Liver (tissue), 9 donors: Measurements from ENCODE around the gene LTO1. TPM values are rescaled to one million over a fixed set of nuclear protein-coding genes. Genes with fewer than 3 reads are reported as not detected.

ENCODE experiments used
- DNase-seq: peaks from one replicate; pipeline ENCODE4 v3.0.0-alpha.2; 2017; ENCODE audit warnings: low spot score
- H3K27ac ChIP-seq, 2 donors: one replicate each; pipeline ENCODE4 v1.7.0; 2013; ENCODE audit warnings: inconsistent platforms in 2 of 2, low read length in 2 of 2, control low read depth in 1 of 2, low read depth in 1 of 2, mild to moderate bottlenecking in 1 of 2
- H3K27me3 ChIP-seq, 4 donors: one replicate each; pipeline versions ENCODE4 v1.6.1 to v1.7.0; 2013; ENCODE audit warnings: low read length in 3 of 4, inconsistent platforms in 1 of 4, mild to moderate bottlenecking in 1 of 4, moderate library complexity in 1 of 4; ENCODE audit not compliant: control insufficient read depth in 4 of 4, insufficient read depth in 4 of 4
- H3K36me3 ChIP-seq, 4 donors: one replicate each; pipeline versions ENCODE4 v1.6.1 to v1.7.0; 2013; ENCODE audit warnings: low read length in 3 of 4, mild to moderate bottlenecking in 3 of 4, low read depth in 1 of 4, moderate library complexity in 1 of 4; ENCODE audit not compliant: control insufficient read depth in 4 of 4, insufficient read depth in 3 of 4
- H3K4me1 ChIP-seq, 4 donors: one replicate each; pipeline versions ENCODE4 v1.6.1 to v1.7.0; 2013; ENCODE audit warnings: low read length in 3 of 4, mild to moderate bottlenecking in 3 of 4, moderate library complexity in 1 of 4; ENCODE audit not compliant: control insufficient read depth in 4 of 4, insufficient read depth in 4 of 4
- H3K4me3 ChIP-seq, 3 donors: one replicate each; pipeline versions ENCODE4 v1.6.1 to v1.7.0; 2013; ENCODE audit warnings: low read length in 3 of 3, control low read depth in 1 of 3, low read depth in 1 of 3, mild to moderate bottlenecking in 1 of 3
- H3K9ac ChIP-seq, 2 donors: one replicate each; pipeline ENCODE4 v1.7.0; 2013; ENCODE audit warnings: low read length in 2 of 2, mild to moderate bottlenecking in 2 of 2, moderate library complexity in 2 of 2, control low read depth in 1 of 2, low read depth in 1 of 2
- H3K9me3 ChIP-seq, 4 donors: one replicate each; pipeline versions ENCODE4 v1.6.1 to v1.7.0; 2013; ENCODE audit warnings: low read length in 3 of 4; ENCODE audit not compliant: control insufficient read depth in 4 of 4
- EGR1 ChIP-seq, 2 donors: IDR thresholded peaks; 2 replicates each; pipeline ENCODE4 v1.6.1; 2016 to 2018; ENCODE audit warnings: antibody characterized with exemption in 2 of 2, low read depth in 2 of 2
- FOXA1 ChIP-seq: IDR thresholded peaks from 2 replicates; pipeline ENCODE4 v1.6.1; 2016; ENCODE audit warnings: antibody characterized with exemption
- FOXA2 ChIP-seq: IDR thresholded peaks from 2 replicates; pipeline ENCODE4 v1.6.1; 2016; ENCODE audit warnings: antibody characterized with exemption
- MAX ChIP-seq: IDR thresholded peaks from 2 replicates; pipeline ENCODE4 v1.6.1; 2016; ENCODE audit warnings: antibody characterized with exemption
- NR2F2 ChIP-seq: IDR thresholded peaks from 2 replicates; pipeline ENCODE4 v1.6.1; 2016; ENCODE audit warnings: antibody characterized with exemption
- RAD21 ChIP-seq, 2 donors: IDR thresholded peaks; 2 replicates each; pipeline ENCODE4 v1.6.1; 2016; ENCODE audit warnings: antibody characterized with exemption in 2 of 2, mild to moderate bottlenecking in 2 of 2
- SP1 ChIP-seq: IDR thresholded peaks from 2 replicates; pipeline ENCODE4 v1.6.1; 2018; ENCODE audit warnings: antibody characterized with exemption, mild to moderate bottlenecking
- ZBTB33 ChIP-seq: IDR thresholded peaks from 2 replicates; pipeline ENCODE4 v1.6.1; 2016; ENCODE audit warnings: antibody characterized with exemption
- WGBS: extraction: QIAGEN DNeasy Blood & Tissue Kit; methylation state at CpG from one replicate; pipeline ENCODE4 v1.1.7; 2013; 5-methylcytosine and 5-hydroxymethylcytosine counted together
- polyA plus RNA-seq, 2 donors: library from polyadenylated mRNA; stranded (reverse) in 1 of 2; unstranded in 1 of 2; fragments of 200-250 nt in 1 of 2; fragments of >200 nt in 1 of 2; fragmentation: Nextera tagmentation in 1 of 2; extraction: Ambion mirVana in 1 of 2; gene quantifications; one replicate each; pipeline versions ENCODE4 v1.2.1 to v1.2.3, GENCODE V29; 2013 to 2015
- total RNA-seq, 2 donors: library from RNA; depleted of rRNA; stranded (reverse); fragments of >200 nt; gene quantifications; one replicate each; pipeline ENCODE4 v1.2.3, GENCODE V29; 2014
- TF ChIP-seq, protein P1 (sequence below): fragments of 150-350 bp; IDR thresholded peaks from 2 replicates; pipeline ENCODE4 v1.5.1; 2017; ENCODE audit warnings: improper control_type of control experiment, low read depth, low read length; ENCODE audit not compliant: missing input control
- TF ChIP-seq, protein P2 (sequence below): IDR thresholded peaks from 2 replicates; pipeline ENCODE4 v1.6.1; 2016; ENCODE audit warnings: antibody characterized with exemption
- donor health status: healthy.
- donor health status: healthy.
- donor health status: healthy.
- donor health status: healthy.
- donor health status: healthy.

Gene LTO1
- total and polyA plus RNA-seq, 4 donors: 4.9 to 12.3 (median 7.3) TPM

GRCh38 chr11:69647390-69647748 is 27.8 kb downstream of the LTO1 start (continued):
- TF ChIP-seq, protein P1, sequence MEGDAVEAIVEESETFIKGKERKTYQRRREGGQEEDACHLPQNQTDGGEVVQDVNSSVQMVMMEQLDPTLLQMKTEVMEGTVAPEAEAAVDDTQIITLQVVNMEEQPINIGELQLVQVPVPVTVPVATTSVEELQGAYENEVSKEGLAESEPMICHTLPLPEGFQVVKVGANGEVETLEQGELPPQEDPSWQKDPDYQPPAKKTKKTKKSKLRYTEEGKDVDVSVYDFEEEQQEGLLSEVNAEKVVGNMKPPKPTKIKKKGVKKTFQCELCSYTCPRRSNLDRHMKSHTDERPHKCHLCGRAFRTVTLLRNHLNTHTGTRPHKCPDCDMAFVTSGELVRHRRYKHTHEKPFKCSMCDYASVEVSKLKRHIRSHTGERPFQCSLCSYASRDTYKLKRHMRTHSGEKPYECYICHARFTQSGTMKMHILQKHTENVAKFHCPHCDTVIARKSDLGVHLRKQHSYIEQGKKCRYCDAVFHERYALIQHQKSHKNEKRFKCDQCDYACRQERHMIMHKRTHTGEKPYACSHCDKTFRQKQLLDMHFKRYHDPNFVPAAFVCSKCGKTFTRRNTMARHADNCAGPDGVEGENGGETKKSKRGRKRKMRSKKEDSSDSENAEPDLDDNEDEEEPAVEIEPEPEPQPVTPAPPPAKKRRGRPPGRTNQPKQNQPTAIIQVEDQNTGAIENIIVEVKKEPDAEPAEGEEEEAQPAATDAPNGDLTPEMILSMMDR: no peak
- TF ChIP-seq NR2F2 (no peak), FOXA2 (no peak), FOXA1 (no peak), MAX (no peak)

DNA sequence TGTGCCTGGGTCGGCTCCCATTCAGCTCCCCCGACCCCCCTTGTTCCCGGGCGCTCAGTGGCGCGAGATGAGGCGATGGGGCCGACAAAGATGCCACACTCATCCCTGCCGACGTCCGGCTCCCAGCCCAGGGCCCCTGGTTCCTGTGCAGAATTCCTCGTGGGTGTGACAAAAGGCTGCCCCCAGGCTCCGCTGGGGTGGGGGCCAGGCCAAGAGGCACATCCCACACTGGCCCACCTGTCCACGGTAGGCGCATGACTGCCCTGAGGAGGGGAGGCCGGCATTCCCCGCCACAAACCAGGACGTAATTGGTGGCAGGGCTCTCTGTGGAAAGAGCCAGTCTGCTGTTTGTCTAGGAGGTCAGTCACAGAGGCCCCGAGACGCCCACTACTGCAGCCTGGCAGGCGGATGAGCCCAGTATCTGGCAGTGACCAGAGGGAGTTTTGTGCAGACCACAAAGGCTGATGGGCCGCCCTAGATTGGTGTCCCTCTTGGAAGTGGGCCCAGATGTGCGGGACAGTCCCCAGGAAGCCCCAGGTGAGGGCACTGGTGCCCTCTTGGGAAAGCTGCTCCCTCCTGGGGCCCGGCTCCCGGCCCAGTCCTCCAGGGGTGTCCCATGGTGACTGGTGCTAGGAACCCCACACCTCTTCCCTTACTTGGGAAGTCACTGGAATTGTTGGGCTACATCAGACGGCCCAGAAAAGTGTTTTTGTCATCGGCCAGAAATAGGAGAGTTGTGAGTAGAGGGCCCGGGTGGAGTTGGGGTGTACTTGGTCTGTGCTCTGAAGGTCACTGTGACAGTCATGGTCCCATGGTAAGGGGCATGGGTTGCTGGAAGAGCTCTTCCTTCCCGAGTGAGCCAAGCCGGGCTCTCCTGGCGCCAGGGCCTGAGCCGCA is 28.4 kb downstream of the LTO1 start:
- peaks cover 9 to 18% (median 12%) of the 10 kb centered on the region in 4 donors for H3K4me1 ChIP-seq
- no peak overlapping the region for H3K9ac ChIP-seq
- no peak overlapping the region for H3K4me3 ChIP-seq
- TF ChIP-seq RAD21 (IDR thresholded peaks at IDR 0.05) (no peak), EGR1 (IDR thresholded peaks at IDR 0.05; ENCODE audit: low read depth in 2 of 2) (no peak)
- WGBS: 81% methylated on average over 32 of the region's 32 CpGs
- H3K27ac ChIP-seq: no peak overlapping the region
- DNase-seq: no peak
- no peaks in the 10 kb centered on the region for H3K9me3 ChIP-seq
- H3K36me3 ChIP-seq: peaks cover 23 to 39% (median 33%) of the 10 kb centered on the region in 4 donors
- H3K27me3 ChIP-seq: no peaks in the 10 kb centered on the region

DNA sequence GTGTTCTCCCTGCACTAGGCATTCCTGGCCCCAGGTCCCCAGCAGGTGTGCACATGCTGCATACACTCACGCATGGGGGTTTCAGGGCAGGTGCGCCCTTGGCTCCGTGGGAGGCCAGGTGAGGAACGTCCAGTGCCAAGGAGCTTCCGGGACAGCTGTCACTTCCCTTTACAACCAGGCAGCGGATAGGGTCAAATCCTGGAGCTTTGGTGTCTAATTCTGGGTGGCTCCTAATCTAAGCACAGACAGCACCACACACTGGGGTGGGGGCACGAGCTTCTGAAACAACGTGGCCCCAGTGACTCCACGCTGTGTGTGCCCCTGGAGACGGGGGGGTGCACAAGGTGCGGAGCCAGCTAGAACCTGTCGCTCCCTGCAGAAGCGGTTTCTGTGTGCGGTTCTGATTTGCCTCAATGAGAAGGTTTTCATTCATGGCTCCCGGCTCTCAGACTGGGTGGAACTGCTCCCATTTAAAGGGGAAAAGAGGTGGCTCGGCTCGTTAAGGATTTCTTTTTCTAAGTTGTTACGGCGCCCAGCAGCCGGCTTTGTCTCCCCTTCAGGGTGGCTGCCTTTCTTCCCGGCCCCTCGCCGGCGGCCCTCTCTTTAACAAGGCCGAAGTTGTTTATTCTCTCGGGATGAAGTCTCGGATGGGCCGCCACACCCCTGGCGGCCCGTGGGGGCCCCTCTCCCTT is 29.2 kb downstream of the LTO1 start:
- no peaks in the 10 kb centered on the region for H3K9me3 ChIP-seq
- H3K27me3 ChIP-seq: no peaks in the 10 kb centered on the region
- H3K9ac ChIP-seq: no peak overlapping the region
- no peak for TF ChIP-seq SP1
- TF ChIP-seq FOXA1: no peak
- no peak overlapping the region for H3K27ac ChIP-seq
- H3K36me3 ChIP-seq: peaks cover 17 to 31% (median 28%) of the 10 kb centered on the region in 4 donors
- H3K4me3 ChIP-seq: no peak overlapping the region
- DNase-seq: no peak
- H3K4me1 ChIP-seq: peaks cover 9 to 22% (median 12%) of the 10 kb centered on the region in 4 donors
- 90% methylated on average over 30 of the region's 30 CpGs for WGBS

- TF ChIP-seq RAD21 (IDR thresholded peaks at IDR 0.05) (no peak), MAX (no peak), ZBTB33 (no peak)
- TF ChIP-seq, protein P2, sequence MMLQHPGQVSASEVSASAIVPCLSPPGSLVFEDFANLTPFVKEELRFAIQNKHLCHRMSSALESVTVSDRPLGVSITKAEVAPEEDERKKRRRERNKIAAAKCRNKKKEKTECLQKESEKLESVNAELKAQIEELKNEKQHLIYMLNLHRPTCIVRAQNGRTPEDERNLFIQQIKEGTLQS: no peak
- DNase-seq: no peak
- Histone ChIP-seq H3K4me1 (peaks cover 9 to 29% (median 18%) of the 10 kb centered on the region in 4 donors), H3K27me3 (no peaks in the 10 kb centered on the region), H3K9me3 (no peaks in the 10 kb centered on the region), H3K27ac (no peak overlapping the region), H3K9ac (no peak overlapping the region), H3K4me3 (no peak overlapping the region), H3K36me3 (peaks cover 15 to 24% (median 21%) of the 10 kb centered on the region in 4 donors)
- 89% methylated on average over 20 of the region's 20 CpGs for WGBS
Observed at GRCh38 chr11:69644962-69645675, 30.0 kb downstream of the LTO1 start.
